HepG2 (cell line): Measurements from ENCODE around the gene NECTIN3.

Experiments
- DPF2 ChIP-seq: sonication (generic); formaldehyde crosslinking; IDR thresholded peaks from 2 replicates; pipeline ENCODE4 v1.4.0; 2020; ENCODE audit warnings: mild to moderate bottlenecking, low read depth, missing genetic modification reagents, borderline replicate concordance
- HMG20B ChIP-seq: conservative IDR thresholded peaks from 2 replicates; pipeline ENCODE4 v1.6.1; 2016; ENCODE audit warnings: missing genetic modification reagents, missing compliant biosample characterization
- MXI1 ChIP-seq: IDR thresholded peaks from 3 replicates; pipeline ENCODE4 v1.6.1; 2012; ENCODE audit warnings: low read depth, low read length, inconsistent platforms, borderline replicate concordance
- POLR2A ChIP-seq, 2 experiments: IDR thresholded peaks; 2 replicates each; pipeline ENCODE4 v1.6.1; 2011; ENCODE audit warnings: low read depth in 2 of 2, low read length in 2 of 2, mild to moderate bottlenecking in 1 of 2, moderate library complexity in 1 of 2; ENCODE audit not compliant: insufficient read depth in 1 of 2
- TP53 ChIP-seq: sonication (generic); formaldehyde crosslinking; conservative IDR thresholded peaks from 2 replicates; pipeline ENCODE4 v1.4.0; 2020; ENCODE audit warnings: missing genetic modification reagents
- XBP1 ChIP-seq: sonication (generic); formaldehyde crosslinking; IDR thresholded peaks from 2 replicates; pipeline ENCODE4 v1.5.0; 2020; ENCODE audit warnings: missing genetic modification reagents
- ZNF441 ChIP-seq: sonication (generic); formaldehyde crosslinking; IDR thresholded peaks from 2 replicates; pipeline ENCODE4 v1.7.0; 2021; ENCODE audit warnings: missing genetic modification reagents, borderline replicate concordance
- ZNF549 ChIP-seq: sonication (generic); formaldehyde crosslinking; IDR thresholded peaks from 2 replicates; pipeline ENCODE4 v1.5.0; 2020; ENCODE audit warnings: missing genetic modification reagents
- ZNF879 ChIP-seq: sonication (generic); formaldehyde crosslinking; IDR thresholded peaks from 2 replicates; pipeline ENCODE4 v1.8.1; 2023; ENCODE audit warnings: missing genetic modification reagents
- TF ChIP-seq, protein P1 (sequence below): sonication (generic); formaldehyde crosslinking; IDR thresholded peaks from 2 replicates; pipeline ENCODE4 v1.8.1; 2023; ENCODE audit warnings: mild to moderate bottlenecking, missing genetic modification reagents
- TF ChIP-seq, protein P2 (sequence below): sonication (generic); formaldehyde crosslinking; IDR thresholded peaks from 2 replicates; pipeline ENCODE4 v1.5.0; 2020; ENCODE audit warnings: mild to moderate bottlenecking, missing genetic modification reagents, moderate library complexity
- TF ChIP-seq, protein P3 (sequence below): IDR thresholded peaks from 2 replicates; pipeline ENCODE4 v1.6.1; 2016; ENCODE audit warnings: missing compliant biosample characterization, missing genetic modification reagents, borderline replicate concordance

DNA sequence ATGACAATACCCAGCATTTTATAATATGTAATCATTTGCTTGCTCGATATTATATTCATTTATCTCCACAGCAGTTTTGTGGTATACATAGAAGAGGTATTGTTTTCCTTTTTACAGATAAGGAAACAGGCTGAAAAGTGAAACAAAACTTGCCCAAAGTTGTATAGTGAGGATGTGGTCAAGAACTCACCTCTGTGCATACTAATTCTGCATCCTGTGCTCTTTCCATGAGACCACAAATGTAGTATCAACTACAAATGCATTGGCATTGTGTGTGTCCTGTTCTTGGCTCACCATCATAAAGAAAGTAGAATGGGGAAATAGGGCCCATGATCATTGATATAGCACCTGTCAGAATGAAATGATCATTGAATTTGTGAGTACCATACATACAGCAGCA lies 167.3 kb downstream of the NECTIN3 start:
- TF ChIP-seq, protein P1, sequence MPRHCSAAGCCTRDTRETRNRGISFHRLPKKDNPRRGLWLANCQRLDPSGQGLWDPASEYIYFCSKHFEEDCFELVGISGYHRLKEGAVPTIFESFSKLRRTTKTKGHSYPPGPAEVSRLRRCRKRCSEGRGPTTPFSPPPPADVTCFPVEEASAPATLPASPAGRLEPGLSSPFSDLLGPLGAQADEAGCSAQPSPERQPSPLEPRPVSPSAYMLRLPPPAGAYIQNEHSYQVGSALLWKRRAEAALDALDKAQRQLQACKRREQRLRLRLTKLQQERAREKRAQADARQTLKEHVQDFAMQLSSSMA, result no peak
- TF ChIP-seq, protein P2, sequence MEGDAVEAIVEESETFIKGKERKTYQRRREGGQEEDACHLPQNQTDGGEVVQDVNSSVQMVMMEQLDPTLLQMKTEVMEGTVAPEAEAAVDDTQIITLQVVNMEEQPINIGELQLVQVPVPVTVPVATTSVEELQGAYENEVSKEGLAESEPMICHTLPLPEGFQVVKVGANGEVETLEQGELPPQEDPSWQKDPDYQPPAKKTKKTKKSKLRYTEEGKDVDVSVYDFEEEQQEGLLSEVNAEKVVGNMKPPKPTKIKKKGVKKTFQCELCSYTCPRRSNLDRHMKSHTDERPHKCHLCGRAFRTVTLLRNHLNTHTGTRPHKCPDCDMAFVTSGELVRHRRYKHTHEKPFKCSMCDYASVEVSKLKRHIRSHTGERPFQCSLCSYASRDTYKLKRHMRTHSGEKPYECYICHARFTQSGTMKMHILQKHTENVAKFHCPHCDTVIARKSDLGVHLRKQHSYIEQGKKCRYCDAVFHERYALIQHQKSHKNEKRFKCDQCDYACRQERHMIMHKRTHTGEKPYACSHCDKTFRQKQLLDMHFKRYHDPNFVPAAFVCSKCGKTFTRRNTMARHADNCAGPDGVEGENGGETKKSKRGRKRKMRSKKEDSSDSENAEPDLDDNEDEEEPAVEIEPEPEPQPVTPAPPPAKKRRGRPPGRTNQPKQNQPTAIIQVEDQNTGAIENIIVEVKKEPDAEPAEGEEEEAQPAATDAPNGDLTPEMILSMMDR (CRISPR knock-in tag), result no peak
- TF ChIP-seq, protein P3, sequence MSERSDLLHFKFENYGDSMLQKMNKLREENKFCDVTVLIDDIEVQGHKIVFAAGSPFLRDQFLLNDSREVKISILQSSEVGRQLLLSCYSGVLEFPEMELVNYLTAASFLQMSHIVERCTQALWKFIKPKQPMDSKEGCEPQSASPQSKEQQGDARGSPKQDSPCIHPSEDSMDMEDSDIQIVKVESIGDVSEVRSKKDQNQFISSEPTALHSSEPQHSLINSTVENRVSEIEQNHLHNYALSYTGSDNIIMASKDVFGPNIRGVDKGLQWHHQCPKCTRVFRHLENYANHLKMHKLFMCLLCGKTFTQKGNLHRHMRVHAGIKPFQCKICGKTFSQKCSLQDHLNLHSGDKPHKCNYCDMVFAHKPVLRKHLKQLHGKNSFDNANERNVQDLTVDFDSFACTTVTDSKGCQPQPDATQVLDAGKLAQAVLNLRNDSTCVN (CRISPR knock-in tag), result no peak
- TF ChIP-seq HMG20B (CRISPR knock-in tag) (no peak), ZNF549 (CRISPR knock-in tag) (no peak), POLR2A (IDR thresholded peaks at IDR 0.05; ENCODE audit: insufficient read depth in 1 of 2, low read depth in 2 of 2, low read length in 2 of 2) (no peak), XBP1 (no peak), DPF2 (CRISPR knock-in tag) (no peak), ZNF879 (no peak), TP53 (CRISPR knock-in tag) (no peak), MXI1 (no peak), ZNF441 (CRISPR knock-in tag) (no peak)
